Hepatocyte (in vitro differentiated cells): Measurements from ENCODE around the gene CKS1B.

ENCODE experiments used
- EZH2phosphoT487 ChIP-seq: fragments of 200-600 bp; sonication (generic); IDR thresholded peaks from one replicate; pipeline ENCODE4 v1.6.1; 2018; ENCODE audit warnings: antibody characterized with exemption, mild to moderate bottlenecking, low read depth, moderate library complexity; ENCODE audit not compliant: unreplicated experiment, severe bottlenecking
- TF ChIP-seq, protein P1 (sequence below): fragments of 200-600 bp; sonication (generic); IDR thresholded peaks from 2 replicates; pipeline ENCODE4 v1.5.1; 2016; ENCODE audit warnings: antibody characterized with exemption, mild to moderate bottlenecking; ENCODE audit not compliant: poor library complexity

DNA sequence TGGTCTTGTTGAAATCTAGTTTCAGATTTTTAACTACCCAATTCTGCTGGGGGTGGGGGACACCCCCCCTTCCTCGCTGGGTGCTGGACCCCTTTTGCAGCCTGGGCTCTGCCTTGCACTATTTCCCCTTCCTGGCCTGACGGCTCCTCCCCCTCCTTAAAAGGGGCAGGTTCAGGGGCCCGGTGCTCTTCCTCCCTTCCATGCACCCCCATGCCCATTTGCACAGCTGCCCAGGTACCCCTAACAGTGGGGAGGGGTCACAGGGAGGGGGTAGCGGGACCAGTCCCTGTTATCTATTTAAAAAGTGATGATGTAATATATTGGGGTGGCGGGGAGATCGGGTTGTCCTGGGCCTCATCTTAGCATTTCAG is 43.5 kb downstream of the CKS1B start:
- TF ChIP-seq, protein P1, sequence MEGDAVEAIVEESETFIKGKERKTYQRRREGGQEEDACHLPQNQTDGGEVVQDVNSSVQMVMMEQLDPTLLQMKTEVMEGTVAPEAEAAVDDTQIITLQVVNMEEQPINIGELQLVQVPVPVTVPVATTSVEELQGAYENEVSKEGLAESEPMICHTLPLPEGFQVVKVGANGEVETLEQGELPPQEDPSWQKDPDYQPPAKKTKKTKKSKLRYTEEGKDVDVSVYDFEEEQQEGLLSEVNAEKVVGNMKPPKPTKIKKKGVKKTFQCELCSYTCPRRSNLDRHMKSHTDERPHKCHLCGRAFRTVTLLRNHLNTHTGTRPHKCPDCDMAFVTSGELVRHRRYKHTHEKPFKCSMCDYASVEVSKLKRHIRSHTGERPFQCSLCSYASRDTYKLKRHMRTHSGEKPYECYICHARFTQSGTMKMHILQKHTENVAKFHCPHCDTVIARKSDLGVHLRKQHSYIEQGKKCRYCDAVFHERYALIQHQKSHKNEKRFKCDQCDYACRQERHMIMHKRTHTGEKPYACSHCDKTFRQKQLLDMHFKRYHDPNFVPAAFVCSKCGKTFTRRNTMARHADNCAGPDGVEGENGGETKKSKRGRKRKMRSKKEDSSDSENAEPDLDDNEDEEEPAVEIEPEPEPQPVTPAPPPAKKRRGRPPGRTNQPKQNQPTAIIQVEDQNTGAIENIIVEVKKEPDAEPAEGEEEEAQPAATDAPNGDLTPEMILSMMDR: no peak
- no peak for TF ChIP-seq EZH2phosphoT487
